Right ventricle myocardium superior (tissue), 1 donor: ENCODE data around the gene KATNB1. TPM values are rescaled to one million over a fixed set of nuclear protein-coding genes. Genes with fewer than 3 reads are reported as not detected.

Source experiments
- ATAC-seq: fragments of 200-7000 bp; cut with Tn5 transposase; one replicate; pipeline ENCODE4 v1.9.1; 2020; ENCODE audit warnings: mild to moderate bottlenecking; ENCODE audit not compliant: poor library complexity
- DNase-seq: peaks from one replicate; pipeline ENCODE4 v3.0.0-alpha.2; 2020
- intact Hi-C: fragments of 100-400 bp; cut with DNase I; formaldehyde crosslinking; loops from one replicate; pipeline ENCODE4 v1.11.2; 2022
- long read RNA-seq: library from polyadenylated mRNA; unstranded; transcript quantifications from one replicate; pipeline ENCODE4 v2.0.0, GENCODE V29; 2021
- total RNA-seq: library from RNA; stranded (reverse); fragmentation: NEBNext Ultra II Directional; extraction: Animal tissue kit (Norgen Biotek cat#: 25700); gene quantifications from one replicate; pipeline ENCODE4 v1.2.1, GENCODE V29; 2021
- donor health status: DM: no; HTN: yes; CAD: no; lungs with severe emphysema.

Gene KATNB1, protein sequence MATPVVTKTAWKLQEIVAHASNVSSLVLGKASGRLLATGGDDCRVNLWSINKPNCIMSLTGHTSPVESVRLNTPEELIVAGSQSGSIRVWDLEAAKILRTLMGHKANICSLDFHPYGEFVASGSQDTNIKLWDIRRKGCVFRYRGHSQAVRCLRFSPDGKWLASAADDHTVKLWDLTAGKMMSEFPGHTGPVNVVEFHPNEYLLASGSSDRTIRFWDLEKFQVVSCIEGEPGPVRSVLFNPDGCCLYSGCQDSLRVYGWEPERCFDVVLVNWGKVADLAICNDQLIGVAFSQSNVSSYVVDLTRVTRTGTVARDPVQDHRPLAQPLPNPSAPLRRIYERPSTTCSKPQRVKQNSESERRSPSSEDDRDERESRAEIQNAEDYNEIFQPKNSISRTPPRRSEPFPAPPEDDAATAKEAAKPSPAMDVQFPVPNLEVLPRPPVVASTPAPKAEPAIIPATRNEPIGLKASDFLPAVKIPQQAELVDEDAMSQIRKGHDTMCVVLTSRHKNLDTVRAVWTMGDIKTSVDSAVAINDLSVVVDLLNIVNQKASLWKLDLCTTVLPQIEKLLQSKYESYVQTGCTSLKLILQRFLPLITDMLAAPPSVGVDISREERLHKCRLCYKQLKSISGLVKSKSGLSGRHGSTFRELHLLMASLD
- total RNA-seq: 9.4 TPM
- long read RNA-seq, transcript KATNB1-201 (20 exons, 2,664 nt): major isoform, 30 of 49 reads
- long read RNA-seq, partial matches to known transcripts: 4 of 49 reads
- long read RNA-seq, other reads (novel, unspliced or antisense): 15 of 49 reads

DNA sequence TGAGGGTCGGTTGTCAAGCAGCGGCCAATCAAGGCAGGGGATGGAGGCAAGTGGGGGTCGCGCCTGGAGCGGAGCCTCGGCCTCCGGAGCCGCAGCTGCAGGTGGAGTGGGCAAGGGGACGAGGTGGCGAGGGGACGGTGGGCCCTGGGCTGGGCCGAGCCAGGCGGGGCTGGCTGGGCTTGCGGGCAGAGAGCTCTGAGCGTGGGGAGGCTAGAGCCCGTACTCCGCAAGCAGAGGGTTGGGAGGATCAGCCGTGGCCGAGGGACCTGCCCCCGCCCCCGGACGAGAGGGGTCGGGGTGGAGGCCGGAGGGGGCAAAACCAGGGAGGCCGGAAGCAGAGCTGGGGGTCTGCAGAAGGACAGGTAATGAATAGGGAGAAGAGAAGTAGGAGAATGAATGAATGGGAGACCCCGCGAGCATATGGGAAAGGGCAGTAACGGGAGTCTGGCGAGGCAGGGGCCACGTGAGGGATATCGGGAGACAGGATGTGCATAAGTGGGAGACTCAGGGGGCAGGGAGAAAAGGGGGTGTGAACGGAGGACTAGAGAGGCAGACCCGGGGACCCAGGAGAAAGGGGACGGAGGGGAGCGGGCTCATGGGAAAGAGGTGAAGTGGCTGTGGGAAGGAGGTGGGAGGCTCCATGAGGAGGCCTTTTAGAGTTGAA, at the start of gene KATNB1:
Gene KATNB1 (plus strand): TSS at position 16 of the 664 bp plus-strand sequence. CDS start 1,474 bp downstream, outside the sequence.
- intact Hi-C loops: no loop called here
- ATAC-seq (peak; percentile 33), DNase-seq (no peak)

DNA sequence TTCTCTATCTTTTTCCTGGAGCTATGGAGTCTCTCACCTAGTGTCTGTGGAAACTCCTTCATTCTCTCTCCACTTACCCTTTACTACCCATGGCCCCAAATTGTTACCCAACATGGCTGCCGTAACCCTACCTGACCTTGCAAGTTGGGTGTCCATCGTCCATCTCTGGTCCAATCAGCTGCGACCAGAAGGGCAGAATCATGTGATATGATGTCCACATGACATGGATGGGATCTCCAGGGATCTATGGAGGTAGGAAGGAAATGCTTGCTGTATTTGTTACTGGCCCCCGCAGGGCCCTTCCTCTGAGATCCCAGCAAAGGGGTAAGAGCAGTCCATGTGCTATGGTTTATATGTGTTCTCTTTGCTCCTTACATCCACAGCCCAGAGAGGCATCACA, 49.0 kb upstream of the KATNB1 start:
- no peak for ATAC-seq
- no peak for DNase-seq
- intact Hi-C loops: no loop called here

DNA sequence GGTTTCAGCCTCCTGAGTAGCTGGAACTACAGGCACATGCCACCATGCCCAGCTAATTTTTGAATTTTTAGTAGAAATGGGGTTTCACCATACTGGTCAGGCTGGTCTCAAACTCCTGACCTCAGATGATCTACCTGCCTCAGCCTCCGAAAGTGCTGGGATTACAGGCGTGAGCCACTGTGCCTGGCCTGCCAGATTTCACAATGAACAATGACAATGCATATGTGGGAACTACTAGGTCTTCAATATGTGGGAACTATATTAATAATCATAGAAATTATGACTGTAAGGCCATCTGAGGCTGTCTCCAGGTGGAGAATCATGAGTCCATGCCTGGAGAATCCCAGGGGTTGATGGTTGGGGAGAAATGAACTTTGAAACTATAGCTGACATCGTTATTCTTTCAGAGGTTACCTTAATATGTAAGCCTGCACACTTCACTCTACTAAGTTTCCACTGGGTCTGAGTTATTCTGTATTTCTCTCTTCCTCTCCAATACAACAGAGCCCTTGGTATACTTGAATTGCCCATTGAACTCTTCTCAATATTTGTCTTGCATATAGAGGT, 48.1 kb upstream of the KATNB1 start:
- ATAC-seq (no peak), DNase-seq (no peak)
- intact Hi-C loops: no loop called here

DNA sequence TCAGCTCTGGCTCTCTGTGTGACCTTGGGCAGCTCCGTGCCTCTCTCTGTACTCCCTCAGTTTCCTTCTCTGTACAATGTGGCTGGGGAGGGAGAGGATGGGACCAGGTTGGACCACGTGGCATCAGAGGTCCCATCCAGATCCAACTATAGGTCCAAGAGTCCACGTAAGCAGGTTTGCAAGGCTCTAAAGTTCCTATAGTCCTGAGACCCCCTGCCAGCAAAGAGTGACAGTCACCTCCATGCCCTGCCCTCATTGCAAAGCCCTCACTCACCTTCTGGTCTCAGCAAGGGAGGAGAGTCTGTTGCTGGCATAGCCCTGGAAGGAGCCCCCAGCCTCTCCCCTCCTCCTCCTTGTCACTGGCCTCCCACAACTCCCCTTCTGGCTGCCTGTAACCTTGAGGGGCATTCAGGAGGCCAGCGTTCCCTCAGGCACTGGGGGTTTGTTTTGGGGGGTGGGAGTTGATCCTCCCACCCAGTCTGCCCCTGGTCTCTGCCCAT, 47.0 kb upstream of the KATNB1 start:
- no peak for DNase-seq
- intact Hi-C loops: no loop called here

DNA sequence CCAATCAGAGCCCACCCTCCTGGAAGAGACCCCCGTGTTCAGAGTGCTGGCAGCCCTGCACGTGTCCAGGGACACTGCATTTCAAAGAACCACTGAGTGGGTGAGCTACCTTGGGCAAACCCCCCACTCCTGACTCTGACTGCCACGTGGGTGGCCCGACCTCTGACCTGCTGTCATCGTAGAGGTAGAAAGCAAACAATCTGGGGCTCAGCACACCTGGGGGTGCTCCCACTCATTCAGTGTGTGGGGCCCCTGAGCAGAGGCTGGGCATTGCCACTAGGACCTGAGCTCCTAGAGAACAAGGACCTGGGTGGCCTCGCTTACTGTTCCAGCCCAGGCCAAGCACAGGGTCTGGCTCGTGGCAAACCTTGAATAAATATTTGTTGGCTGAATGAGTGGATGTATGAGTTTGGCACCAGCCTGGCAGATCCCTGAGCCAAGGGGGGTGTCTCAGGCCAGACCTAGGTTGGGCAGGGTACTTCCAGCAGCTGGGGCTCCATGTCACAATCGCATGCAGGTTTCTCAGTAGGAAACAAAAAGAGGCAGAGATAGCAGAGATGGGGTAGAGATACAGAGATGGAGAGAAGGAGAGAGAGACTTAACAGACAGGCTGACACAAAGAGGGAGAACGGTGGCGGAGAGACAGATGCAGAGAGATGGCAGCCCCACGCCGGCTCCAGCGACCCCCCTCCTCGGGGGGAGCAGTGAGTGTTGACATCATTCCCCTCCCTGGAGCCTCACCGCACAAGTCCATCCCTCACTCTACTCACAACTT, 46.4 kb upstream of the KATNB1 start:
- DNase-seq: no peak
- intact Hi-C loops: no loop called here
- no peak for ATAC-seq

More for the DNA sequence above, 47.0 kb upstream of the KATNB1 start:
- no peak for ATAC-seq

DNA sequence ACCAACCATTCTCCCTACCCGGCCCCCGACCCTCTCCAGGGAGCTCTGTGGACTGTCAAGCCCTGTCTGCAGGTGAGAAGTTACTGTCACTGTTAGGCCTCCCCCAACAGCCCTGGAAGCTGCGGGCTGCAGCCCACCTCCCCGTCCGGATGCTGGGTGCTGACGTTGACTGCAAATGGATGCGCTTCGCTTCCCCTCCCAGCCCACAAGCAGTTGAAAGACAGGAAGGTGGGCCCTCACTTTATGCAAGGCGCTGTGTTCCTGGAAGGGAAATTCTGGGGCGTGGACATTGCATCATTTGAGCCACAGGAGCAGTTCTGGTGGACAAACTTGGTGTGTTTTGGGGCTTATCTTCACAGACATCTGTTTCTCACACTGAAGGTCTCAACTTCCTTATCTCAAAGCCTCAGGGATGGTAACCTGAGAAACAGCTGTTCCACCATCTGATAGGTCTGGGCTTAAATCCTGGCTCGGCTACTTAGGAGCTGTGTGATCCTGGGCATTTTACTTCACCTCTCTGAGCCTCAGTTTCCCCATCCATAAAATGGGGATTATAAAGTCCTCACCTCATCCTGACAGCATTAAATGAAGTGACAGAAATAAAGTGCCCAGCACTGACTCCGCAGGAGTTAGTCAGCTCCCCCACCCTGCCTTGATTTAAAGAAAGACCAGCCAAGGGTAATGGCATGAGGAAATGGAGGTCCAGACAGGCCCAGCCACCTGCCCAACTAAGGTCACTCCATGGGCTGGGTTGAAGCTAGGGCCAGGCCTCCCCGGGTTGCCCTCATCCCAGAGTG, 45.6 kb upstream of the KATNB1 start:
- ATAC-seq (peak; percentile 20), DNase-seq (no peak)
- intact Hi-C loops: no loop called here

DNA sequence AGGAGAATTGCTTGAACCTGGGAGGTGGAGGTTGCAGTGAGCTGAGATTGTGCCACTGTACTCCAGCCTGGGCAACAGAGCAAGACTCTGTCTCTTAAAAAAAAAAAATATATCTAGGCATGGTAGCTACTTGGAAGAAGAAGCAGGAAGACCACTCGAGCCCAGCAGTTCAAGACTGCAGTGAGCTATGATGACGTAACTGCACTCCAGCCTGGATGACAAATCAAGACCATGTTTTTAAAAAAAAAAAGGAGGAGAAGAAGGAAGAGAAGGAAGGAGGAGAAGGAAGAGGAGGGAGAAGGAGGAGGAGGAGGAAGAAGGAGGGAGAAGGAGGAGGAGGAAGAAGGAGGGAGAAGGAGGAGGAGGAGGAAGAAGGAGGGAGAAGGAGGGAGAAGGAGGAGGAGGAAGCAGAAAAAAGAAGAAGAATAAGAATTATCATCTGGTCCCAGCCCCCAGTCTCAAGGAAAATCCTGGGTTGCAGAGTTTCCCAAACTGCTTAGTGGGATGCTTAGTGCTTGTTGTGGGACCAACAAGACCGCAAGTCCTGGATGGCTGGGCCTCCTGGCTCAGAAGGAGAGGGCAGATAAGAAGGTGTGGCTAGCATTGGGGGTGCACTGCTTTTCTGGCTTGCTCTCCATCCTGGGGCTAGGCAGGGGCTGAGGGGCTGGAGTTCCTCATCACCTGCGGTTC, 44.6 kb upstream of the KATNB1 start:
- ATAC-seq (no peak), DNase-seq (no peak)
- intact Hi-C loops: no loop called here

DNA sequence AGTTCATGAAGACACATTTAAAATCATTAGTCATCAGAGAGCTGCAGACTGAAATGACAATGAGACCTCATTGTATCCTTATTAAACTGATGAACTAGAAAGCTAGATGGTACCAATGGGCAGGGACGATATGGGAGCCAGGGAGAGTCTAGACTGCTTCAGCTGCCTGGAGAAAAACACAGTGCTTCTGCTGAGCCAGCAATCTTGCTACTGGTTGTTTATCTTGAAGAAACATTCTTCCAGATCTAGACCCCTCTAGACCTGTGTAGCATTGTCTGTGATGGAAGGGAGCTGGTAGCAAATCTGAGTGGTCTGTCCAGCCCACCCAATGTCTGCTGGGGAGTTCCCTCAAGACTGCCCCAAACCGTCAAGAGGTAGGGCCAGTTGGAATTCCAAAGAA, 42.9 kb upstream of the KATNB1 start:
- intact Hi-C loops: no loop called here
- ATAC-seq (no peak), DNase-seq (no peak)

DNA sequence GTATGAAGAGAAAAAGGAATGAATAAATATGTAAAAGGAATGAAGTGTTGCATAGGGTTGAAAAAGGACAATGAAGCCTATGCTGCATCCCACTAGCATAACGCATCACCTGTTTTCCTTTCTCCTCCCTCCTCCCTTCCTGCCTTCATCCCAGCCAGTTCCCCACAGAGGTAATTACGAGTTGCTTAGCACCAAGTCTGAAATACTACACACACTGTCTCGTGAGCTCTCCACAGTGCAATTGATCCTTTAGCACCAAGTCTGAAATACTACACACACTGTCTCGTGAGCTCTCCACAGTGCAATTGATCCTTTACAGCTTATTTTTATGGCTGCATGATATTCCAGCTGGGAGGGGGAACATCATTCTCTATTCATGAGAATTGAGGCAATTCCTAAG, 42.0 kb upstream of the KATNB1 start:
- intact Hi-C loops: no loop called here
- no peak for DNase-seq
- no peak for ATAC-seq

DNA sequence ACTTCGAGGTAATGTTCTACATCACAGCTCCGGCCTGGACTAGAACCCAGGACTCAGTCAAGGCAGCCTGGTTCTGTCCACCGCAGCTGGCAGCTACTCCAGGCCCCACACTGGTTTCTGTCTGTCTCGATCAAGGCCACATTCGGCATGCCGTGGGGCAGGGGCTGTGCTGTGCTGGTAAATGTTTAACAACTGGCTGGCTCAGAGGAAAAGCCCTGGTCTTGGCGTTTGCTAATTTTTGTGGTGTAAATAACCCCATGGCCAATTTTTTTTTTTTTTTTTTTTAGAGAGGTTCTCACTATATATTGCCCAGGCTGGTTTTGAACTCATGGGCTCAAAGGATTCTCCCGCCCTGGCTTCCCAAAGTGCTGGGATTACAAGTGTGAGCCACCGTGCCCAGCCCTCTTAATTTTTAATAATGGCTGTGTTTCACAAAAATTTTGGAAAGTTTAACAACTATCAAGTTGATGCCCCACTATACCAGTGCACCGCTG, 41.3 kb upstream of the KATNB1 start:
- intact Hi-C loops: no loop called here
- no peak for ATAC-seq
- no peak for DNase-seq

DNA sequence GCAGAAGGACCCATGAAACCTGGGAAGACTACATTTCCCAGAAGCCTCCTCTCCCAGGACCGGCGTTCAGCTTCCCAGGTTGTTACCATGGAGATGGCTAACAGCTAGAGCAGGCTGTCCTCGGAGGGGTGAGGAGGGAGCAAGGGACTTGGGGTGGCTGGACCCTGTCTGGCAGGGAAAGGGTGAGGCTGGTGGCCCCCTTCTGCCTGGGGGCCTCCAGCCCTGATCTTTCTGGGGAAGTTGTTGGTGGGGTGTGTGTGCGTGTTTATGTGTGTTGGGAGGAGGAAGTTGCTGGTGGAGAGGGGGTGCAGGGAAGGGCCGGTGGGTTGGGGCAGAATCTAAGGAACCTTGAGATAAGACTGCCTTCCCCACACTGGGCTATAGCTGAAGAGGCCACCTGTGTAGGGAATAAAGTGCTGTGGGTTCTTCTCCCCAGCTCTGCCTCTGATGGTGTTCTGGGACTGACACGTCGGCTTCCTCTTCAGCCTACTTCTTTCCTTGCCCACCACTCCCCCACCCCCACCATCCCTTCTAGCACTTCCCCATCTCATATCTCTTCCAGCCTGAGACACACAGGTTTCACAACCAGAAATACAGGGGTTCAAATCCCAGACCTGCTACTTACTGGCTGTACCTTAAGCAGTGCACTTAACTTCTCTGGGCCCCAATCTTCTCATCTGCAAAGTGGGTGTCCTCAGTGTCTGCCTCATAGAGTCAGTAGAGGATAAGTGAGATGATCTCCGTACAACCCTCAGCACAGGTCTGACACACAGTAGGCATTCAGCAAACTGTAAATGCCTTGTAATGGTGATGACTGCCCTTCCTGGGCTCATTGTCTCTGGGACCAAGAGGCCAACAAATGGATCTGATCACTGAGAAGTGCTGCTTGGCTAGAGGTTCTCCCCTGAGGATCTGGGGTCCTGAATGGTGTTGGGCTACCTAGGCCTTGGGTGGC, 40.6 kb upstream of the KATNB1 start, which contains the start of gene DRC7:
Gene DRC7 (plus strand): TSS at position 82 of the 955 bp plus-strand sequence. CDS start 3,144 bp downstream, outside the sequence.
- intact Hi-C loops: no loop called here

DNA sequence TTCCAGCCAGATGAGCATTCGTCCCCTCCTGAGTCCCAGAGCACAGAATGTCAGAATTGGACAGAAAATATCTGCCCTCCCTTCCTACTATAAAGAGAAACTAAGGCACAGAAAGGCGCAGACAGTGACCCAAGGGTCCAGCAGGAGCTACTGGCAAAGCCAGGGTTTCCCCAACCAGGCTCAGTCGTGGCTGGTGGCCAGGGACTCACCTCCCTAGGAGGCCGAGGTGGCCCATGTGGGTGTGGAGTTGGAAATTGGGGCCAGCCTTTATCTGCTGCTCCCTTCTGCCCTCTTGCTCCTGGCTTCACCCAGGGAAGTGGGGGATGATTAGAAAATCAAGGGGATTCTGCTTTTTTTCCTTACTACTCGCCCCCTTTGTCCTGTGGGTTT, 39.9 kb upstream of the KATNB1 start:
- intact Hi-C loops: no loop called here
- DNase-seq: no peak
- ATAC-seq: no peak

More for the DNA sequence above, 40.6 kb upstream of the KATNB1 start, which contains the start of gene DRC7:
- DNase-seq (no peak), ATAC-seq (peak; percentile 66)

DNA sequence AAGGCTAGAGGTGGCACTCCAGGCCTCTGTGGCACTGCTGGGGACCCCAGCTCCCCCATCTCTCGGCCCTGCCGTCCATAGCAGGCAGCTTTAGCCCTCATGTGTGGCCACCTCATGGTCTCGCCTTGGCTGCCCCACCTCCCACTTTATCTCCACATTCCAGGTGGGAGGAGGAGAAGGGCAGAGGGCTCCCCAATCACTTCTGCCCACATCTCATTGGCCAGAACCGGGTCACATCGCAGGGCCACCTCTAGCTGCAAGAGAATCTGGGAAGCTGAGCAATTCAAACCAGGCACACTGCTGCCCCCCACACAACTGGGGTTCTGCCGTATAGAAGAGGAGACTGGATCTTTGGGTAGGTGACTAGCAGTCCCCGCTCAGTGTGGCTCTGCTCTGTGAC, 39.3 kb upstream of the KATNB1 start:
- DNase-seq (no peak), ATAC-seq (no peak)
- intact Hi-C loops: no loop called here

DNA sequence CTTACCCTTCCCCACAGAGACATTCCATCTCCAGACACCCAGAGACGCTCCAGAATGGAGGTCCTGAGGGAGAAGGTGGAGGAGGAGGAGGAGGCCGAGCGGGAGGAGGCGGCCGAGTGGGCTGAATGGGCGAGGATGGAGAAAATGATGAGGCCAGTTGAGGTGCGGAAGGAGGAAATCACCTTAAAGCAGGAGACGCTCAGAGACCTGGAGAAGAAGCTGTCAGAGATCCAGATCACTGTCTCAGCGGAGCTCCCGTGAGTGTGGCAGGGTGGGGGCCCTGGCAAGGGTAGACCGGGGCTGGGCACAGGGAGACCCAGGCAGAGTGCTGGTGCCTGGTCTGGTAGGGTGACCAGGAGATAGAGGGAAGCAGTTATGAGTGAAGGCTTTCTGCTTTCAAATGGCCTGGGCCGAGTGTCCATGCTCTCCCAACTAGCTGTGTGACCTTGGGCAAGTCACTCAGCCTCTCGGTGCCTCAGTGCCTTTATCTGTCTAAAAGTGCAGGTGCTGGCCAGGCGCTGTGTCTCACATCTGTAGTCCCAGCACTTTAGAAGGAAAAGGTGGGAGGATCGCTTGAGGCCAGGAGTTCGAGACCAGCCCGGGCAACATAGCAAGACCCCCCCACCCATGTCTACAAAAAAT, 37.6 kb upstream of the KATNB1 start:
- DNase-seq (no peak), ATAC-seq (no peak)
- intact Hi-C loops: no loop called here

DNA sequence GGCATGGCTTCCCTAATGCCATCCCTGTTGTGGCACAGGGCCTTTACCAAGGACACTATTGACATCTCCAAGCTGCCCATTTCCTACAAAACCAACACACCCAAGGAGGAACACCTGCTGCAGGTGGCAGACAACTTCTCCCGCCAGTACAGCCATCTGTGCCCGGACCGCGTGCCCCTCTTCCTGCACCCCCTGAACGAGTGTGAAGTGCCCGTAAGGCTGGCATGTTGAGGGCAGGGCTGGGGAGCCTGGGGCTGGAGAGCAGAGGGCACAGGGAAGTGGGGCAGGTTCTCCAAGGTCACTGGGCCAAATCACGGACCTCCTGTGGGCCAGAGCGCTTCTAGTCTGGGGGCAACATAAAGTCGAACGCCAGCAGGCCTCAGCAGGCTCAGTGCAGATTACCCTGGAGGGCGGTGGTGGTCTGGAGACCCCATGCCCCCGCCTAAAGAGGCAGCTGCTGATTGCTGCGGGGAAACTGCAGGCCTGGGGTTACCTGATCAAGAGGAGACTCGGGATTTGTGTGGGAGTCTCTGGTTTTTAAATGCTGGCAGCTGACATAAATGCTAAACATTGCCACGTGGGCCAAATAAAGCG, 36.7 kb upstream of the KATNB1 start:
- intact Hi-C loops: no loop called here
- DNase-seq (no peak), ATAC-seq (no peak)
